Measurements from ENCODE around the gene TXNDC11.

Gene TXNDC11

DNA sequence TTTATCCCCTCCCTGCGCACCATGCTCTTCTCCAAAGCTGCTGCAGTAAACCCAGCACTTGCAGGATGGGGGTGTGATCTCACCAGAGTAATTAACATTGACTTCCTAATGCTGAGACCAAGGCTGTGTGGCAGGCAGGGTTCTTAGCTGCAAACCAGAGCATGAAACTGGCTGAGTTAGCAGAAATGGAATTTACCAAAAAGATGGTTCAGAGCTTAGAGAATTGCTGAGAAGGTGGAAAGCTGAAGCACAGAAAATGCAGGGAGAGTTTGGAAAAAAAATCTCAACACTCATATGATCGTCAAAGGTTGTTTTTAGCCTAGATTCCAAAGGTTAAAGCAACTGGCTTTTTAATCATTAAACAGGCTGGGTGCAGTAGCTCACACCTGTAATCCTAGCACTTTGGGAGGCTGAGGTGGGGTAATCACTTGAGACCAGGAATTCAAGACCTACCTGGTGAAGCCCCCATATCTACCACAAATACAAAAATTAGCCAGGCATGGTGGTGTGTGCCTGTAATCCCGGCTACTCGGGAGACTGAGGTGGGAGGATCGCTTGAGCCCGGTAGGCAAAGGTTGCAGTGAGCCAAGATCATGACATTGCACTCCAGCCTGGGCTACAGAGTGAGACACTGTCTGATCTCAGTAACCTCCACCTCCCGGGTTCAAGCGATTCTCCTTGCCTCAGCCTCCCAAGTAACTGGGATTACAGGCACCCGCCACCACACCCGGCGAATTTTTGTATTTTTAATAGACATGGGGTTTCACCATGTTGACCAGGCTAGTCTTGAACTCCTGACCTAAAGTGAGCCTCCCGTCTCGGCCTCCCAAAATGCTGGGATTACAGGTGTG lies 6.0 kb upstream of the TXNDC11 start:
- no peak for DNase-seq

DNA sequence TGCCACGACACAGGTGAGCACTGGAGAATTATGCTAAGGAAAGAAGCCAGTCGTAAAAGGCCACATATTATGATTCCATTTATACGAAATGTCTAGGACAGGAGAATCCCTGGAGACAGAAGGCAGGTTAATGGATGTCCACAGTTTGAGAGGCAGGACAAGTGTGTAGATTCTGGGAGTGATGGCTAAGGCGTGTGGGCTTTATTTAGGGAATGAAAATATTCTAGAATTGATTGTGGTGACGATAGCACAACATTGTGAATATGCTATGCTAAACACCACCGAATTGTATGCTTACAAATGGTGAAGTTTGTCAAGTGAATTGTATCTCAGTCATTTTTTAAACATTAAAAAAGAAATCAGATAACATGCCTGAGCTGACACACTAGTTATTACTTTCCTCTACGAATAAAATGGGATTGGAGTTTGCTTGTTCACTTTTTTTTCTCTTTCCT lies 5.3 kb upstream of the TXNDC11 start:
- DNase-seq: no peak

DNA sequence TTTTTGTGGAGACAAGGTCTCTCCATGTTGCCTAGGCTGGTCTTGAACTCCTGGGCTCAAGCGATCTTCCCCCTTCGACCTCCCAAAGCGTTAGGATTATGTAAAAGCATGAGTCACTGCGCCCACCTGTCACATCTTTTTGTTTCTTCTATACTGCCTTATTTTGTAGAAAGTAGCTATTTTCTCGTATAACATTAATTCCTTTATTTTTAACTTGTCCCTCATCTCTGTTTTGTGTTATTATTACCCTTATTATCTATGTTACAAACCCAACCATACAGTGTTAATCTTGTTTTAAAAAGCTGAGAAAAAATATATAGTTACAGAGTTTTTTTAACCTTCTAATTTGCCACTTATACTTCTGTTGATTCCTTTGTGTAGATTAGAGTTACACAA lies 1.4 kb upstream of the TXNDC11 start:
- no peak for DNase-seq

DNA sequence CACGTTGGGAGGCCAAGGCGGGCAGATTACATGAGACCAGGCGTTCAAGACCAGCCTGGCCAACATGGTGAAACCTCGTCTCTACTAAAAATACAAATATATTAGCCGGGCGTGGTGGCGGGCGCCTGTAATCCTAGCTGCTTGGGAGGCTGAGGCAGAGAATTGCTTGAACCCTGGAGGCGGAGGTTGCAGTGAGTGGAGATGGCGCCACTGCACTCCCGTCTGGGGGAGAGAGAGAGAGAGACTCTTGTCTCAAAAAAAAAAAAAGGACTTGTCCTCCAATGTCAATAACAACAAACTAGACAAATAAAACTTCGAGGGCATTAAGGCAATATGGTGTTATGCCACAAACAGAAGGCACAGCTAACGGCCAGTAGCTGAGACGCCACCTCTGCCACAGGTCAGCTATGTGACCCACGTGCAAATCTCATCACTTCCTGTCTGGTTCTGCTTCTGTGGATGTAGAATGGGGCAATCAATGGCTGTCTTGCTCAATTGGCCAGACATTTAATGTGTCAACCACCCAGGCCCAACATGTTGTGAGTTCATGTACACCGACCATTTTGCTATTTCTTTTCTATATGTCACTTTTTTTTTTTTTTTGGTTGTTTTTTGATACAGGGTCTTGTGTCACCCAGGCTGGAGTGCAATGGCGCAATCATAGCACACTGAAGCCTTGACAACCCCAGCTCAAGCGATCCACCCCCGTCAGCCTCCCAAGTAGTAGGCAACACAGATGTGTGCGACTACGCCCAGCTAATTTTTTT lies 834 bp upstream of the TXNDC11 start:
- DNase-seq: peak; percentile 26

DNA sequence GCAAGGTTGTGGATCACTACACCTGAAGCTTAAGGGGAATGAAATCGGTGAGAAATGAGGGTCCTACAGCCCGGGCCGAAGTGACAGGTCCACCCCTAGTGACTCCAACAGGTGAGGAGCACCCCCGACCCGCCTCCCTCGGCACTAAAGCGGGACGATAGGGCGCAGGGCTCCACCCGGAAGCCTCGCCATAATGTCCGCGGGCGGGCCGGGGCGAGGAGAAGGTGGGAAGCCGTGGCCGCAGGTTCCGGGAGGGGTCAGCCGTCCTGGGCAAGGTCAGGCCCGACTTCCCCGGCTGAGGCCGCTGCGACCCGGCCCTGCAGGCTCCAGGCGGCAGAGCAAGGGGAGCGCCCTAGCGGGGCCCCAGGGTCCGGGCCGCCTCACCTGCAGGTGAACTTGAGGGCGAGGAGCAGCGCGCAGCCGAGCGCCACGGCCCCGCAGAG lies 543 bp downstream of the TXNDC11 start:
- DNase-seq: no peak

DNA sequence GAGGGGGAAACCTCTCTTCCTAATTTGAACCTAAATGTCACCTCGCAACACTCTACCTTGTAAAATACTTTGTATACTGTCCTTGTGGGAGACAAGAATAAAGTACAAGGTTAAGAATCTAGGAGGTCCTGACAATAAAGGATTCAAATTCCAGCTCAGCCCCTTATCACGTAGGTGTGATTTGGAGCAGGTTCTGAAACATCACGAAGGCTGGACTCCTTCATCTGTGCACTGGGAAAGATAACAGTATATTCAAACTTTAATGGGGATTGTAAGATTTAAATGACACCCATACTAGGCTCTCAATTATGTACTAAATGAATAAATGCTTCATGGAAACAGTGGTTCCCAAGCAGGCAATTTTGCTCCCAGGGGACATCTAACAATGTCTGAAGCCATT lies 2.1 kb downstream of the TXNDC11 start:
- DNase-seq: no peak

DNA sequence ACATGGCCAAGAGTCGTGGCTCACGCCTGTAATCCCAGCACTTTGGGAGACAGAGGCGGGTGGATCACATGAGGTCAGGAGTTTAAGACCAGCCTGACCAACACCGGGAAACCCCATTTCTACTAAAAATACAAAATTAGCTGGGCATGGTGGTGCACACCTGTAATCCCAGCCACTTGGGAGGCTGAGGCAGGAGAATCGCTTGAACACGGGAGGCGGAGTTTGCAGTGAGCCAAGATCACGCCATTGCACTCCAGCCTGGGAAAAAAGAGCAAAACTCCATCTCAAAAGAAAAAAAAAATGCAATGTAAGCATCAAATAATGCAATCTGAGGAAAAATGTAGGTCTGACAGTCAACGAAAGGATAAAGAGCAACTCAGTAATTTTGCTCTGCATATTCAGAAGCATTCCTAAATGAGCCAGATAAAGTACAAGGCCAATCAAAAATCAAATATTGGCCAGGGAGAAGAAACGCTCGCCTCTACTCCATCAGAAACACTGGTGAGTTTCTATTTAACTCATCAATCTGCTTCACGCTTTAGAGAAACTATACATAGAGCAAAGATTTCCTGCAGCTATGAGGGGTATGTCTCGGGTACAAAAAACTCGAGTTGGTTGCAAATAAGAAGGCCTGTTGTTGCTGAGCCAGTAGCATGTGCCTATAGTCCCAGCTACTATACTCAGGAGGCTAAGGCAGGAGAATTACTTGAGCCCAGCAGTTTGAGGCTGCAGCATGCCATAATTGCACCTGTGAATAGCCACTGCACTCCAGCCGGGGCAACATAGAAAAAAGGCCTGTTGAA lies 3.7 kb downstream of the TXNDC11 start:
- no peak for DNase-seq

DNA sequence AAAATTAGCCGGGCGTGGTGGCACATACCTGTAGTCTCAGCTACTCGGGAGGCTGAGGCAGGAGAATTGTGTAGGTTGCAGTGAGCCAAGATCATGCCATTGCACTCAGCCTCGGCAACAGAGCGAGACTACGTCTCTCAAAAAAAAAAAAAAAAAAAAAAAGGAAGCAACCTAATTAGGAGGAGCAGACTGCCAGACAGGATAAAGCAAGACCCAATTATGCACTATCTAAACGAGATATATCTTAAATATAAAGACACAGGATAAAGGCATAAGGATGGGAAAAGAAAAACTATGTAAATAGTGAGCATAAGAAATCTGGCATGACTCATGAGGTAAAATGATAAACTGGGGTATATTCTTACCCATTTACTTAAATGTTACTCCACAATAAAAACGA lies 4.9 kb downstream of the TXNDC11 start:
- DNase-seq: no peak

DNA sequence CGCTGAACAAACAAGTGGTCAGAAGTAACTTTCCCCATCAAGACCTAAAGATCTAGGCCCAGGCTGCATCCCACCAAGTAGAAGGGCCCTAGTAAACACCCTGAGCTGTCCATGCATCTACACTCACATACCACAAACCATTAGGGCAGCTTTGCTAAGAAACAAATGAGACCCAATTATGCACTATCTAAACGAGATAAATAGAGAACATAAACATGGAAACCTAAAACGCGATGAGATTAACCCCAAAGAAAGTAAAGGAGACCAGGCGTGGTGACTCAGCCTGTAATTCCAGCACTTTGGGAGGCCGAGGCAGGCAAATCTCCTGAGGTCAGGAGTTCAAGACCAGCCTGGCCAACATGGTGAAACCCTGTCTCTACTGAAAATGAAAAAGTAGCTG lies 5.8 kb downstream of the TXNDC11 start:
- DNase-seq: no peak

DNA sequence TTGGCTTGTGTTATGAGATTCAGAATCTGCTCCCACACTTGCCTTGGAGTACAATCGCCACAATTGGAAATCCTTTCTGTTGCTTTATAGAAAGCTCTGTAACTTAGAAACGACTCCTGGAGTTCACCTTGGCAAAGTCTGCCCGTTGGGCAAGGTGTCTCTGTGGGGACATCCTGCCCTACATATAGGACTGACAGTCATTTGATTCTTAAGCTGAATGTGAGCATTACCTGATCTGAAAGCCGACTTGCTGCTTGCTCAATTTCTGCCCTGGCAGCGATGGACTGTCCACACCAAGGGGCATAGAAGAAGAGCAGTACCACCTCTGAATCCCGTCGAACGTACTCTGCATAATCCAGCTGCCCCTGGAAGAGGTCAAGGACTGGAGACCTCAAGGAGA lies 6.9 kb downstream of the TXNDC11 start:
- no peak for DNase-seq

DNA sequence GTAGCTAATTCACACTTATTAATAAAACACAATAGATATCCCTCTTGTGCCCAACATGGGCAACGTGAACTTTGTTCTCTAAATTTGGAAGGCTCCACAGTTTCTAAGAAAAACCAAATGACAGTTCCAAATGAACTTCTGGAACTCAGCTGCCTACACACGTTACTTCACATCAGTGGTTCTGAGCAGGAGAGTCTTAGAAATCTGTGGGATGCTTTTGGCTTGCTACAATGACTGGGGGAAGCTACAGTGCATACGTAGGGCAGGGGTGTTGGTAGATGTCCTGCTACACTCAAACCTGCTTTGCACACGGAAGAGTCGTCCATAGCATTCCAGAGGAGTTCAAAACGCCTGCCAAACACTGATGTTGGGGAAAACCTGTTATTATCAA lies 8.0 kb downstream of the TXNDC11 start:
- no peak for DNase-seq

DNA sequence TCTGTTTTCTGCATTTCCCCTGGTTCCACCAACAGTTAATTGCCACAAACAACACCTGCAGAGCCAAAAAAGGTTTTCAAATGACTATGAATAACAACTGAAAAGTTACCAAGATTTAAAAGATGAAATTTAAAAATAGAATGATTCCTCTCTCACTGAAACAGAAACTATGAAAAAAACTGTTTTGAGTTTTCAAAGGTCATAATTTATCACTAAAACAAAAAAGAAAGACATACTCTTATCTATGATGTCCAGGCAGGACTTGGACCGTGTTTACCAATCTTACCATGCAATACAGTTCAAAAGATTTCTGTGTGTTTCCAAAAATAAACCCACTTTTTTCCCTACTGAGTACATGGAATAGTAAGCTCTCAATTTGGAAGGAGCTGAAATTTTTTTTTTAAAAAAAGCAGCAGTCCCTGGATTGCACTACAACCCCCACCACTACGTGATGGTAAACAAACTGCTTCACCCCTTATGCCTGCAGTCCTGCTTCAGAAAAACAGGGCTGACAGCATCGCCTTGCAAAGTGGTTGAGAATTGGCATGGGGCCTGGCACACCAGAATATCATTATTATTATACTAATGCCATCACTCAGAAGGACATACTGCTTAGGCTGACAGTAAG lies 8.5 kb downstream of the TXNDC11 start:
- no peak for DNase-seq

DNA sequence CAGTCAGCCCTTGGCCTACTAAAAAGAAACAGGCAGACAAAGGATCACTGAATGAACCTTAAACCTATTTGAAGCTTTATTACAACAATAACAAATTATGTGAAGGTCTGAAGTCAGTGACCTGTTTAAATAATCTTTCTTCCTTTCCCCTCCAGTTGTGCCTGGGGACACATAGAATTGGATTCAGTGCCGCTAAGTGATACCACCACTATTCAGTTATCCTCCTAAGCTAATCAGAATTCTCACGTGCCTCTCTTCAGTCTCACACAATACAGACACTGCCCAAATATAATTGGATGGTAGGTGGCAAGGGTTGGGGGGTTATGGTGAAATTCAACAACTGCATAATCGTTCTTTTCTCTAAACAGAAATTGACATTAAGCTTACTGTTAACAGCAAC lies 11.4 kb downstream of the TXNDC11 start:
- no peak for DNase-seq

DNA sequence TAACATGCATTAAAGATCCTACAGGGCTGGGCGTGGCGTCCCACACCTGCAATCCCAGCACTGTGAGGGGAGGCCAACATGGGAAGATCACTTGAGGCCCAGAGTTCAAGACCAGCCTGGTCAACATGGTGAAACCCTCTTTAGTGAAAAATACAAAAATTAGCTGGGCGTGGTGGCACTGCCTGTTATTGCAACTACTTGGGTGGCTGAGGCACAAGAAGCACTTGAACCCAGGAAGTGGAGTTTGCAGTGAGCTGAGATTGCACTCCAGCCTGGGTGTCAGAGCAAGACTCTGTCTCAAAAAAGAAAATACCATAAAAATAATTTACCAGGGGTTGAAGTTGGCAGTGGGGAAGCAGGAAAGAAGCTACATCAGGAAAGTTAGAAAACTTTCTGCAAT lies 12.9 kb downstream of the TXNDC11 start:
- no peak for DNase-seq

DNA sequence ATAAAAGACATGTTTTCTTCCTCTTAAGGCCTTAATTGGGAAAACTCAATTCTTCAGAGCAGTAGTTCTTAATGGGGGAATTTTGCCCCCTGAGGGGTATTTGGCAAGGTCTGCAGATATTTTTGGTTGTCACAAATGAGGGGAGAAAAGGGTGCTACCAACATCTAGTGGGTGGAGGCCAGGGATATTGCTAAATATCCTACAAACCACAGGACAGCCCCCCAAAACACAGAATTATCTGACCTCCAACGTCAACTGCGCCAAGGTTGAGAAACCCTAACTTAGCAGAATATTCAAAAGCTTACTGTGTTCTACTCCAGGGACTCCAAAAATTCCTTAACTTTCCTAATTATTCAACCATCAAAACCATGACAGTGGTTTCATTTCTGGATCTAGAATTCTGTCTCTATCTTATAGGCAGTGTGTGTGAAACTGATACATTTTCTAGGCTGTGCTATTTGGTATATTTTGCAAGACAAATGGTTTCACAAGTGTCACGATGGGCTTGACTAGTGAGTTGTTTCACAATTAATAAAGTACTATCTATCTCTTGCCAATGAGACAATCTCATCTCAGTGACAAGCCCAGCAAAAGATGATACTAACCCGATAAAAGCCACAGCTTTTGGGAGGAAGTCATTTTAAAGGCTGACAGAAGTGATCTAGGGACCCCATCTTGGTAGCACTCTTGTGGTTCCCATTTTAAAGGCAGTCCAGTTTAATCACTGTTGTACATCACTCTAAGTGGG lies 14.7 kb downstream of the TXNDC11 start:
- no peak for DNase-seq

DNA sequence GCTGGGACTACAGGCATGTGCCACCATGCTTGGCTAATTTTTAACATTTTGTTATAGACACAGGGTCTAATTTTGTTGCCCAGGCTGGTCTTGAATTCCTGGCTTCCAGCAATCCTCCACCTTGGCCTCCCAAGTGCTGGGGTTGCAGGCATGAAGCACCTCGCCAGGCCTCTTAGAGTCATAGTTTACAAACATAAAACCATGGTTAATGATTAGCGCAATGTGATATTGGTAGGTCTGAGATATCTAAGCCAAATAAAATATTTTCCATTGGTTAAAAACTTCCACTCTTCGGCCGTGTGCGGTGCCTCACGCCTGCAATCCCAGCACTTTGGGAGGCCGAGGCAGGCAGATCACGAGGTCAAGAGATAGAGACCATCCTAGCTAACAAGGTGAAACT lies 16.6 kb downstream of the TXNDC11 start:
- no peak for DNase-seq

DNA sequence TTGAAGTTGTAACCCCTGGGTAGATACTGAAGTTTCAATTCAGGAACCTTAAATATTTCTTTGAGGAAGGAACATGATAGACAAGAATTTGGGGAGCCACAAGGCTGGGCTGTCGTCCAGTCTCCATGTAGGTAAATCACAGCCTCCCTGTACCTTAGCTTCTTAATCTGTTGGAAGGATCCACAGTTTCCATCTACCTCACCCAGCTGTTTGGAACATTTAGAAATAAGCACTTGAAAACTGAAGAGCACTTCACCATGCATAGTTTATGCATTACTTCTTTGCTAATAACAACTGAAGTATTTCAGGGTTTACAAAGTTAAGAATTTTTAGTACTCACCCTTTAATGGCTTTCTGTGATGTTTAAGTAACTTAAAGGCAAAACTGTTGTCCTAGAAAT lies 17.2 kb downstream of the TXNDC11 start:
- no peak for DNase-seq

DNA sequence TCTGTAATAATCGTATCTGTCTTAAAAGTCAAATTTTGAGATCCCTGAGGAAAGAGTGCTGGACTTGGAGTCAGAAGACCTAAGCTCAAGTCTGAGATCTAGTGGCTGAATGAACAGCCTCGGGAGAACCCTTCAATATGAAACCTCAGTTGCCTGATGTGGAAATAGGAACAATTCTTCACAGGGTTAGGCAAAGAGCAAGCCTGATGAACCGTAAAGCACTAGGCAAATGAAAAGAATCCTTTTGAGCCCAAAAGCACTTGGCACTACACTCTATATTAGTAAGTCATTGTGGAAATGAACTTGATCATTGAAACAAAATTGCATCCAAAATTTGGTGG lies 20.2 kb downstream of the TXNDC11 start:
- no peak for DNase-seq

DNA sequence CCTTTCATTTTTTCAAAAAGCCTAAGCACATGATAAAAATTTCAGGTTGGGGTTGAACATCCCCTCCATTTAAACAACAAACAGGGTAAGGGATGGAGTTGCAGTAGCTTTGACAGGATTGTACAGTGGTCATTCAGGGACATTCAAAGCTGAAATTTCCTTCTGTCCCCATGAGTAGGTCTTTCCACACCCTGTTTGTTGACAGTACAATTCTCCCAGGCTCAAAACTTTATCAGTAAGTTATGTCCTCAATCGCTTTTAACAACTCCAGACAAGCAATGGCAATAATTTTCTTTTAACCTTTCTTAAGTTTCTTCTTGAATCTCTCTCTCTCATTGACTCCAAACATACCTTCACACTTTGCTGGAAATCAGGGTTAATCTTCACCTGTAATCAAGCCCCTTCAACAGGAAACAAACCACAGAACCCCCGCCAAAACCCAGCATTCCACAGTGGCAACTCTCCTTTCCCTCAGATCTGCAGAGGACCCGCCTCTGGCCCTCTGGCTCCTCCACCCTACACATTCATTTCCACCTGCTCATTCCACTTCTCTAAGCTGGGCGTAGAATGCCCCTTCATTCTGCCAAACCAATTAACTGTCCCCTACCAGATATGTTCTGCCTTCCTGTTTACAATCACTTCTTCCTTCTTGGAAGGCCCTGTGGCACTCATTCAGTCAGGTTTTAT lies 20.7 kb downstream of the TXNDC11 start:
- no peak for DNase-seq

DNA sequence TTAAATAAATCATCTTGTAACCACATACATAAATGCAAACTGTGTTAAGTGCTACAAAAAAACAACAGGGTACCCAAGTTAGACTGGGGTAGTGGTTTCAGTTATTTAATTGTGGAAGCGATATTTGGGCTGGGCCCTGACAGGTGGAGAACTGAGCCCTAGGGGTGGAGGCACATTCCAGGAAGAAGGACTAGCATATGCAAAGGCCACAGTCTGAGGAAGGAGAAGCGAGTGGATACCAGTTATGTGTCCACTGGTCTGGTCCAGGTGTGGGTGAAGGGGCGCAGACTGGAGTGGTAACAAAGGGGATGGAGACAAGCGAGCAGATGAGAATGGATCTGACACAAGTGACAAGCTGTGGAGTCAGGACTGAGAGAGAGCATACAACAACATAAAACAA lies 22.9 kb downstream of the TXNDC11 start:
- DNase-seq: no peak

DNA sequence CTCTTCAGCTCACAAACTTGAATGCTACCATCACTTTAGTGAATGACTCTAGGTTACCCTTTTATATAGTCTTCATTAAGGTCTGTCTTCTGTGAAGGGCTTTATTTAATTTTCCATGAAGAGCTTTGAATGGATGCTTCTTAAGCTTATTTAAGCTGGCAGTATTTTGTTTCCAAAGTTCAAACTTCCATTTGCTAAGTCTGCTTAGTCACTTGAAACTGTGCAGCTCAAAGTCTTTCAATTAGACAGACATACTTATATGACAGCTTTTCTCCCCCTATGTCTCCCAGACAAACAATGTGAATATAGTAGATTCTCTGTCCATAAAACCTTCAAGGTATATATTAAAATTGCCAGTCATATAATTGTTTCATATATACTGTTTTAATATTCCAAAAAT lies 23.5 kb downstream of the TXNDC11 start:
- no peak for DNase-seq

DNA sequence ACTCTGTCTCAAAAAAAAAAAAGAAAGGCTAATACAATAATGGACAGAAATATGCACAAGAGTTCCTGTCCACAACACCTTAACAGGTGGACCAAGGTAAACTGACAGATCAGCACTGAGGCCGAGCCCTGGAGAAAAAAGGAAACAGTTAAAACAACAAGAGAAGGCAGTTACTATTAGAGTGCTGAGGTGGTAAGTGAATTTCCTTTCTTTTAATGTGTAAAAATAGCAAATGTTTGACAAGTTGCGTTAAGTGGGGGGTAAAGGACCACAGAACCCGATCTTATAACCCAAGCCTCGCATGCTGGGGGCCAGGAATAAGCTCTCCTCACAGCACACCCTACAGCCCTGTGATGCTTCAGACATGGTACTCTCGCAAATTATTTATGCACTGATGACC lies 24.8 kb downstream of the TXNDC11 start:
- DNase-seq: no peak

Data from NCI-H2171 treated with DMSO at 0.1 percent for 48 hours (cell line).